OCI-LY1 (cell line): Measurements from ENCODE around the gene ARCN1.

Experiments used
- H2AFZ ChIP-seq: fragments of 200-600 bp; sonication (generic), shearing (Covaris generic); 2 replicates; pipeline ENCODE4 v1.6.0; 2014; ENCODE audit warnings: antibody characterized with exemption, mild to moderate bottlenecking, low read length
- H3F3A ChIP-seq: fragments of 200-600 bp; sonication (generic), shearing (Covaris generic); 2 replicates; pipeline ENCODE4 v1.6.0; 2014; ENCODE audit warnings: mild to moderate bottlenecking, antibody characterized with exemption, low read length, moderate library complexity; ENCODE audit not compliant: insufficient read depth
- H3K27ac ChIP-seq: fragments of 200-600 bp; sonication (generic); 2 replicates; pipeline ENCODE4 v1.5.1; 2014; ENCODE audit warnings: low read length, mixed run types, mild to moderate bottlenecking, low read depth; ENCODE audit not compliant: poor library complexity, severe bottlenecking
- H3K27me3 ChIP-seq: fragments of 200-600 bp; sonication (generic); 2 replicates; pipeline ENCODE4 v1.6.0; 2014; ENCODE audit warnings: antibody characterized with exemption, mild to moderate bottlenecking, low read length, moderate library complexity; ENCODE audit not compliant: insufficient read depth
- H3K36me3 ChIP-seq: fragments of 200-600 bp; sonication (generic); 2 replicates; pipeline ENCODE4 v1.6.1; 2014; ENCODE audit warnings: mild to moderate bottlenecking, antibody characterized with exemption, low read length, moderate library complexity, mixed read lengths; ENCODE audit not compliant: insufficient read depth
- H3K4me1 ChIP-seq: fragments of 200-600 bp; sonication (generic); 2 replicates; pipeline ENCODE4 v1.5.1; 2014; ENCODE audit warnings: mild to moderate bottlenecking, low read length, moderate library complexity; ENCODE audit not compliant: insufficient read depth, severe bottlenecking
- H3K4me2 ChIP-seq: fragments of 200-600 bp; sonication (generic), shearing (Covaris generic); 2 replicates; pipeline ENCODE4 v1.6.1; 2014; ENCODE audit warnings: low read length
- H3K4me3 ChIP-seq: fragments of 200-600 bp; sonication (generic); 2 replicates; pipeline ENCODE4 v1.5.1; 2014; ENCODE audit warnings: low read length, low read depth, mild to moderate bottlenecking, mixed read lengths; ENCODE audit not compliant: poor library complexity, severe bottlenecking
- H3K79me2 ChIP-seq: fragments of 200-600 bp; shearing (Covaris generic); 2 replicates; pipeline ENCODE4 v1.6.1; 2016; ENCODE audit warnings: mixed run types, low read length, mixed read lengths; ENCODE audit not compliant: insufficient read depth
- H3K9ac ChIP-seq: fragments of 200-600 bp; sonication (generic), shearing (Covaris generic); 2 replicates; pipeline ENCODE4 v1.6.1; 2014; ENCODE audit warnings: mild to moderate bottlenecking, low read length, mixed read lengths
- H3K9me2 ChIP-seq: fragments of 200-600 bp; sonication (generic), shearing (Covaris generic); 2 replicates; pipeline ENCODE4 v1.6.1; 2014; ENCODE audit warnings: low read depth, mild to moderate bottlenecking, low read length, mixed read lengths
- H3K9me3 ChIP-seq: fragments of 200-600 bp; shearing (Covaris generic); 2 replicates; pipeline ENCODE4 v1.6.1; 2014; ENCODE audit warnings: low read length, mixed read lengths
- H4K20me1 ChIP-seq: fragments of 200-600 bp; sonication (generic), shearing (Covaris generic); 2 replicates; pipeline ENCODE4 v1.6.0; 2016; ENCODE audit warnings: mild to moderate bottlenecking, low read length; ENCODE audit not compliant: insufficient read depth
- CTCF ChIP-seq: fragments of 200-600 bp; sonication (generic), shearing (Covaris generic); IDR thresholded peaks from 2 replicates; pipeline ENCODE4 v1.5.1; 2017; ENCODE audit warnings: mild to moderate bottlenecking, antibody characterized with exemption, low read length, moderate library complexity, mixed read lengths
- EZH2 ChIP-seq: fragments of 200-600 bp; sonication (generic), shearing (Covaris generic); IDR thresholded peaks from 2 replicates; pipeline ENCODE4 v1.8.0; 2017; ENCODE audit warnings: borderline replicate concordance, mixed run types, mild to moderate bottlenecking, antibody characterized with exemption, low read length, moderate library complexity, mixed read lengths

The ARCN1 gene

GRCh38 chr11:118632577-118633318 lies 60.5 kb downstream of the ARCN1 start:
- no peak for TF ChIP-seq CTCF
- Histone ChIP-seq H3K27ac (no peak overlapping the region), H3K4me1 (no peaks in the 10 kb centered on the region), H3K79me2 (no peaks in the 10 kb centered on the region), H3F3A (no peaks in the 10 kb centered on the region), H3K27me3 (0 out of 2 replicates have a peak, but pooled peaks cover 3% of the 10 kb centered on the region), H2AFZ (no peak overlapping the region), H3K36me3 (no peaks in the 10 kb centered on the region), H3K9me3 (no peaks in the 10 kb centered on the region), H4K20me1 (no peaks in the 10 kb centered on the region), H3K4me2 (no peak overlapping the region), H3K9ac (no peak overlapping the region), H3K4me3 (no peak overlapping the region), H3K9me2 (no peaks in the 10 kb centered on the region)

- Histone ChIP-seq H3K4me1 (no peaks in the 10 kb centered on the region), H3K36me3 (no peaks in the 10 kb centered on the region), H3K9me3 (no peaks in the 10 kb centered on the region), H3K9ac (no peak overlapping the region), H3F3A (no peaks in the 10 kb centered on the region), H3K4me3 (no peak overlapping the region), H3K79me2 (no peaks in the 10 kb centered on the region), H4K20me1 (no peaks in the 10 kb centered on the region), H3K4me2 (no peak overlapping the region), H3K9me2 (no peaks in the 10 kb centered on the region), H3K27ac (no peak overlapping the region), H3K27me3 (0 out of 2 replicates have a peak, but pooled peaks cover 3% of the 10 kb centered on the region), H2AFZ (no peak overlapping the region)
- no peak for TF ChIP-seq CTCF
- TF ChIP-seq EZH2, result no peak
These were observed 61.1 kb downstream of the ARCN1 start for GRCh38 chr11:118633319-118633690.

GRCh38 chr11:118633979-118634378 lies 61.8 kb downstream of the ARCN1 start:
- Histone ChIP-seq H3K79me2 (no peaks in the 10 kb centered on the region), H3K27ac (no peak overlapping the region)
- TF ChIP-seq CTCF (no peak), EZH2 (no peak)

More at GRCh38 chr11:118633979-118634378, 61.8 kb downstream of the ARCN1 start:
- no peaks in the 10 kb centered on the region for H3K36me3 ChIP-seq
- no peak overlapping the region for H3K4me2 ChIP-seq
- 0 out of 2 replicates have a peak, but pooled peaks cover 3% of the 10 kb centered on the region for H3K27me3 ChIP-seq
- no peak overlapping the region for H2AFZ ChIP-seq
- no peaks in the 10 kb centered on the region for H3K4me1 ChIP-seq
- no peak overlapping the region for H3K4me3 ChIP-seq
- no peaks in the 10 kb centered on the region for H3F3A ChIP-seq
- no peak overlapping the region for H3K9ac ChIP-seq
- no peaks in the 10 kb centered on the region for H3K9me2 ChIP-seq
- no peaks in the 10 kb centered on the region for H3K9me3 ChIP-seq
- H4K20me1 ChIP-seq, result no peaks in the 10 kb centered on the region
